Cardiac fibroblast (primary cell): Measurements from ENCODE around the gene SUGCT.

ENCODE experiments used
- DNase-seq, 2 donors: peaks; one replicate each; pipeline versions ENCODE4 v3.0.0 to v3.0.0-alpha.2; 2010; ENCODE audit warnings: low read depth in 2 of 2
- H3K4me3 ChIP-seq, 2 donors: replicated peaks in 1 of 2; 1 replicate in 1 of 2; 2 replicates in 1 of 2; pipeline ENCODE4 v1.5.1; 2011; ENCODE audit warnings: low read depth in 2 of 2, low read length in 2 of 2, mild to moderate bottlenecking in 2 of 2, moderate library complexity in 1 of 2
- TF ChIP-seq, protein P1 (sequence below): IDR thresholded peaks from one replicate; pipeline ENCODE4 v1.5.1; 2011; ENCODE audit warnings: low read depth, mild to moderate bottlenecking, low read length, inconsistent platforms

SUGCT gene

DNA sequence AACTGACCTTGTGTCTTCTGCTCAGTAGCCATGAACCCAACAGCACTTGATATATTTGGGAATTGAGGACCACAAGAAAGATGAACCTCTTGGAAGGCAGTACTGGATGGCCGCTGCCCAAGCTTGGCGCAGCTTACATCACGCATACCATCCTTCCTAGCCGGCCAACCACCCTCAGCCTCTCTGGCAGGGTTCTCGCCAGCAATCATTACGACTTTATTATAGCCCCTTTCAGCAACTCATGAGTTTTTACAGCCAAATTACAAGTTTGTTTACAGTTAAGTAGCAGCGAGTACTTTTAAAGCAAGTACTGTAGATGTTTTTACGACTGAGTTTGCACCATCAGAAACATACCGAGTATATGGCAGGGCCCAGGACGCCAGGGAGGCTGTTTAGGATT, 769.1 kb downstream of the SUGCT start:
- TF ChIP-seq, protein P1, sequence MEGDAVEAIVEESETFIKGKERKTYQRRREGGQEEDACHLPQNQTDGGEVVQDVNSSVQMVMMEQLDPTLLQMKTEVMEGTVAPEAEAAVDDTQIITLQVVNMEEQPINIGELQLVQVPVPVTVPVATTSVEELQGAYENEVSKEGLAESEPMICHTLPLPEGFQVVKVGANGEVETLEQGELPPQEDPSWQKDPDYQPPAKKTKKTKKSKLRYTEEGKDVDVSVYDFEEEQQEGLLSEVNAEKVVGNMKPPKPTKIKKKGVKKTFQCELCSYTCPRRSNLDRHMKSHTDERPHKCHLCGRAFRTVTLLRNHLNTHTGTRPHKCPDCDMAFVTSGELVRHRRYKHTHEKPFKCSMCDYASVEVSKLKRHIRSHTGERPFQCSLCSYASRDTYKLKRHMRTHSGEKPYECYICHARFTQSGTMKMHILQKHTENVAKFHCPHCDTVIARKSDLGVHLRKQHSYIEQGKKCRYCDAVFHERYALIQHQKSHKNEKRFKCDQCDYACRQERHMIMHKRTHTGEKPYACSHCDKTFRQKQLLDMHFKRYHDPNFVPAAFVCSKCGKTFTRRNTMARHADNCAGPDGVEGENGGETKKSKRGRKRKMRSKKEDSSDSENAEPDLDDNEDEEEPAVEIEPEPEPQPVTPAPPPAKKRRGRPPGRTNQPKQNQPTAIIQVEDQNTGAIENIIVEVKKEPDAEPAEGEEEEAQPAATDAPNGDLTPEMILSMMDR, result no peak
- H3K4me3 ChIP-seq, result no peak overlapping the region
- no peak for DNase-seq

DNA sequence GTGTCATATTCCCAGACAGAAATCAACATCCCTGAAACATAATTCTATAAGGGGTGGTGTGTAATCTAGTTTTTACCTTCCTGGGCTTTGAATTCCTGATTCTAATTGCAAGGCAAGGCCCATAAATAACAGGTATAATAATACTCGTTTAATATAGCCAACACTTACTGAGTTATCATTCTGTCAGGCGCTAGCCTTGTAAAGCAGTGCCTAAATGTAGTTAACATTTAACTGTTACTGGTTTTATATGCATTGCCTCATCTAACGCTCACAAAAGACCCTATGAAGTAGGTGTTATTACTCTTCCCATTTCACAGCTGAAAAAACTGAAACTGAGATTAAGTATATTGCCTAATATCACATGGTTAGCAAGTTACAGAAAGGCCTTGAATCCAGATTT, 772.5 kb downstream of the SUGCT start:
- DNase-seq, result no peak
- TF ChIP-seq, protein P1, result no peak
- no peak overlapping the region for H3K4me3 ChIP-seq

DNA sequence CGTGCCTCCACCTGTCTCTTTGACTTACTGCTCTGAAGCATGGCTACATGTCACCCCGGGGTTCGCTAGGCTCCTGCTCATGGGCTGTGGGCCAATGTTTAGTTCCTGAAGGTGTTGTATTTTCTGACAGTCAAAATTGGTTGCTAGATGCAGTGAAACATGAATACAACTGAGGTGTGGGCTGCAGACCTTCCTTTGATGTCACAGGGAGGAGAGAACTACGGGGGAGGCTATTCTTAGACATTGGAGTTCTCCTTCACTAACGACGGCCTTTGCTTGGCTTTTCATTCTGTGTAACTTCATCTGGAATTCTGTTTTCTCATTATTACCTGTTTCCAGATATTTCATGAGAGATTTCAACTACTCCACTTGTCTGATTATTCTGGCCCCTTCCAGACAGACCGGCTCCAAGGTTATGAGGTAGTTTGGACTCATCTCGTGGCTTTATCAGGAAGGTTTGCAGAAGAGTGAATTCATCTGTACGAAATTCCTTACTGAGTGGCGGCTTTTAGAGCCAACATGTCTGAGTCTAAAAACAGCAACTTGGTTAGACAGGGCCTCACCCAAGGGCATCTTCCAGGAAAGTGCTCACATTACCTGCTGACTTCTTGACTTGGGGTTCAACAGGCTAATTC, 774.7 kb downstream of the SUGCT start:
- TF ChIP-seq, protein P1, result no peak
- DNase-seq, result no peak
- no peak overlapping the region for H3K4me3 ChIP-seq
